ENCODE results near the gene CEP170.
"Not testable (repeated sequence)": the region's sequence is repeated elsewhere in the genome, so short reads cannot be mapped to it uniquely, and the experiment has no call there.

Gene CEP170

GRCh38 chr1:243233908-243234307, 21.2 kb downstream of the CEP170 start:
- DNase-seq (ENCODE audit: low read depth in 2 of 2), result no peak

- no peak for DNase-seq (ENCODE audit: low read depth in 2 of 2)
Measured at GRCh38 chr1:243230914-243231313, 24.2 kb downstream of the CEP170 start.

GRCh38 chr1:243229526-243229925, 25.6 kb downstream of the CEP170 start:
- no peak for DNase-seq (ENCODE audit: low read depth in 2 of 2)

- DNase-seq (ENCODE audit: low read depth in 2 of 2), result no peak
Measured at GRCh38 chr1:243227622-243228021, 27.5 kb downstream of the CEP170 start.

GRCh38 chr1:243218059-243218458, 37.0 kb downstream of the CEP170 start:
- no peak for DNase-seq (ENCODE audit: low read depth in 2 of 2)

GRCh38 chr1:243217349-243217748, 37.7 kb downstream of the CEP170 start:
- no peak for DNase-seq (ENCODE audit: low read depth in 2 of 2)

GRCh38 chr1:243216741-243217140, 38.3 kb downstream of the CEP170 start:
- no peak for DNase-seq (ENCODE audit: low read depth in 2 of 2)

- DNase-seq (ENCODE audit: low read depth in 2 of 2), result not testable (repeated sequence)
Measured at GRCh38 chr1:243215276-243215875, 39.7 kb downstream of the CEP170 start.

- DNase-seq (ENCODE audit: low read depth in 2 of 2), result no peak
Measured at GRCh38 chr1:243213045-243213787, 41.9 kb downstream of the CEP170 start.

GRCh38 chr1:243211984-243212383, 43.1 kb downstream of the CEP170 start:
- not testable (repeated sequence) for DNase-seq (ENCODE audit: low read depth in 2 of 2)

- not testable (repeated sequence) for DNase-seq (ENCODE audit: low read depth in 2 of 2)
Measured at GRCh38 chr1:243205026-243205501, 50.0 kb downstream of the CEP170 start.

- DNase-seq (ENCODE audit: low read depth in 2 of 2), result not testable (repeated sequence)
Measured at GRCh38 chr1:243204336-243204735, 50.7 kb downstream of the CEP170 start.

GRCh38 chr1:243203196-243203595, 51.9 kb downstream of the CEP170 start:
- not testable (repeated sequence) for DNase-seq (ENCODE audit: low read depth in 2 of 2)

GRCh38 chr1:243201316-243201715, 53.8 kb downstream of the CEP170 start:
- DNase-seq (ENCODE audit: low read depth in 2 of 2), result not testable (repeated sequence)

- not testable (repeated sequence) for DNase-seq (ENCODE audit: low read depth in 2 of 2)
Measured at GRCh38 chr1:243197524-243197923, 57.6 kb downstream of the CEP170 start.

- DNase-seq (ENCODE audit: low read depth in 2 of 2), result not testable (repeated sequence)
Measured at GRCh38 chr1:243193330-243193729, 61.8 kb downstream of the CEP170 start.

GRCh38 chr1:243186201-243186995, 68.7 kb downstream of the CEP170 start:
- not testable (repeated sequence) for DNase-seq (ENCODE audit: low read depth in 2 of 2)

GRCh38 chr1:243184787-243185186, 70.3 kb downstream of the CEP170 start:
- DNase-seq (ENCODE audit: low read depth in 2 of 2), result not testable (repeated sequence)

GRCh38 chr1:243183661-243184060, 71.4 kb downstream of the CEP170 start:
- not testable (repeated sequence) for DNase-seq (ENCODE audit: low read depth in 2 of 2)

- DNase-seq (ENCODE audit: low read depth in 2 of 2), result not testable (repeated sequence)
Measured at GRCh38 chr1:243183176-243183575, 71.9 kb downstream of the CEP170 start.

GRCh38 chr1:243179720-243180119, 75.4 kb downstream of the CEP170 start:
- DNase-seq (ENCODE audit: low read depth in 2 of 2), result no peak

GRCh38 chr1:243177792-243178191, 77.3 kb downstream of the CEP170 start:
- DNase-seq (ENCODE audit: low read depth in 2 of 2), result not testable (repeated sequence)
